T-helper 22 cell (primary cell): ENCODE data around the gene ALPK1.
"Not testable (repeated sequence)": the region's sequence is repeated elsewhere in the genome, so short reads cannot be mapped to it uniquely, and the experiment has no call there.

Source experiments
- DNase-seq: peaks from one replicate; pipeline ENCODE4 v3.0.0-alpha.2; 2020; ENCODE audit warnings: low read depth

ALPK1 gene

DNA sequence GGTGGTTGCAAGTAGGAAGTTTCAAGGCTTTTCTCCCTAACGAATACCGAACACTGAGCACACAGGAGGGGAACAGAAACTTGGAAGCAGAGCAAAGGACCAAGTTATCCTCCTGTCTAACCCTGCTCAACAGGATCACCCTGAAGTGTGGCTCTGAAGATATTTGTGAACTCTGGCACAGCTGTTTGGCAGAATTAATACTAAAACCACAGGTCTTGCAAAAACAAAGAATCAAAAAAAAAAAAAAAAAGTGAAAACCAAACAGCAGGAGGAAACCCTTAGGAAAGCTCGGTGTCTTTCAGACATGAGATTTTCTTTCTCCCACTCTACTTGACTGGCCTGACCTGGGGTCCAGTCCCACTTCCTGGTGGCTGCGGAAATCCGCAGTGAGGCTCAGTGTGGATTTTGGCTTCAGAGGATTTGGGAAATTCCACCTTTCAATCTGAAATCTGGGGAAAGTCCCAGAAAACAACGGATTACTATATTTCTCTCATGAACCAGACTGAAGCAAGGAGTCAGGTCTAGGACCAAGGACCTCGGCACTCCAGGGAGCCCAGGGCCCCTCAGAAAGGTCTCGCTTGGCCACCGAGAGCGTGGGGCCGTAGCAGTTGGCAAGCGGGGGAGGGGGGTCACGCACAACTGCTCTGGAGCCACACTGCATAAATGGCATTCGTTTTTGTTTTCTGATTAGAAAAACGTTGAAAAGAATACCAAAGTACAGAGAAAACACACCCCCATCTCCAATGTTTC lies 12.3 kb upstream of the ALPK1 start:
- DNase-seq = peak; percentile 25

DNA sequence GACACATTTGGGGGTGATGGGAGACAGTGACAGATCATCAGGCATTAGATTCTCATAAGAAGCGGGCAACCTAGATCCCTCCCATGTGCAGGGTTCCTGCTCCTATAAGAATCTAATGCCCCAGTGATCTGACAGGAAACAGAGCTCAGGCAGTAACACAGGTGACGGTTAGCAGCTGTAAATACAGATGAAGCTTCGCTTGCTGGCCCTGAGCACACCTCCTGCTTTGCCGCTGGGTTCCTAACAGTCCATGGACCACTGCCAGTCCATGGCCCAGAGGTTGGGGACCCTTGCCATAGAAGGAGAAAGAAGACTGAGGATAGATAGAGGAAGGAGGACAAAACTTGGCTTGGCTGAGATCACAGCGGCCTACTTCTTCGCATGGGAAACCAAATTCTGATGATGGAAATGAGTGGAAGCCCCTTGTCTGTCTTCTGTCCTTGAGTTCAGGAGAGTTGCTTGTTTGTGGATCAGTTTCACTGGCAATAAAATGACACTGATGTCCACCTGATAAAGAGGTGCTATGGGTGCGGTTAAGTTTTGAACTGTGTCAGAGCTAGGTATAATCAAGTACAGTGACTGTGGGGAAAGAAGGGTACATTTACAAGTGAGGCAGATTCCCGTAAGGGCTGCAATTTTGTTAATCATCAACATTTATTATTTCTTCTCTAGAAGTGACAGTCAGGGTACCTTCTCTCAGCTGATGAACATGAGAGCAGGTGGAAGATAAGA lies 9.7 kb upstream of the ALPK1 start:
- no peak for DNase-seq

GRCh38 chr4:112288455-112288854 lies 8.7 kb upstream of the ALPK1 start:
- peak; percentile 30 for DNase-seq

DNA sequence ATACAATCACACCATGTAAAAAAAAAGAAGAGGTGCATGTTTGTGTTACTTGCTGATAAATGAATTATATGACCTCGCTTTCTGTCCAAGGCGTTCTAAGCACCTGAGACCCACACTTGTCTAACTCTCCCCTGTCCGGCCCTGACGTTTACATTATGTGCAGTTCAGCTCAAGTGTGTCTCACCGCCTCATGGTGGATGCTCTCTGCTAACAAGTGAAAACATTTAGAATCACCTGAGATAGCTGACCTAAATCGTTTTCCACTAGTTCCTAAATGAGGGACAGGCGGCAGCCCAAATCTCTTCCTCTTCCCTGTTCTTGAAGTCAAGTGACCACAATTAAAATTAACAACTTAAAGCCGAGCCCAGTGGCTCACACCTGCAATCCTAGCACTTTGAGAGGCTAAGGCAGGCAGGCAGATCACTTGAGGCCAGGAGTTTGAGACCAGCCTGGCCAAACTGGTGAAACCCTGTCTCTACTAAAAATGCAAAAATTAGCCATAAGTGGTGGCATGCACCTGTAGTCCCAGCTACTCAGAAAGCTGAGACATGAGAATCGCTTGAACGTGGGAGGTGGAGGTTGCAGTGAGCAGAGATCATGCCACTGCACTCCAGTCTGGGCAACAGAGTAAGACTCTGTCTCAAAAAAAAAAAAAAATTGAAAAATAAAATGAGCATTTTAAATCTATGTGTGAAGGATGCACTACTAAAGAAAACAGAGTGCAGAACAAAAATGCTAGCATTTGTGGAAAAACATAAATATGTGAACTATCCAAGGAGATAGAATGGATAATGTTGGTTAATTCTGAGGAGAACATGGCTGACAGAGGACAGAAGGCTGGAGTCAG lies 7.5 kb upstream of the ALPK1 start:
- no peak for DNase-seq

DNA sequence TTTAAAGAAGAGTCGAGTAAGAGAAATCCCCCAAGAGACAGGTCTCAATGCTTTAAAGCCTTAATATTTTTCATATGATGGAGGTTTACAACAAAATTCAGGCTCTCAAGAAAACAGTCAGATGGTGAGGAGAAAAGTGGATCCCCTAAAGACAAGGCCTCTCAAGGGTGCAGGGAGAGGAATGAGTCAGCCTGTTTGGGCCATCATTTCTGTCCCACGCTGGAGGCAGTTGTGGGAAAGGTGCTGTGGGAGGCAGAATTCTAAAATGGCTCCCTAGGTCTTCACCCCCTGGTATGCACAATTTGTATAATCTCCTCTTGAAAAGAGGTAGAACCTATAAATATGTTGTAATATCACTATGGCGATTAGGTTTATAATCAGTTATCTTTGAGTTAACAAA lies 6.8 kb upstream of the ALPK1 start:
- no peak for DNase-seq

- DNase-seq = no peak
Measured at GRCh38 chr4:112299721-112300120, 2.6 kb downstream of the ALPK1 start.

DNA sequence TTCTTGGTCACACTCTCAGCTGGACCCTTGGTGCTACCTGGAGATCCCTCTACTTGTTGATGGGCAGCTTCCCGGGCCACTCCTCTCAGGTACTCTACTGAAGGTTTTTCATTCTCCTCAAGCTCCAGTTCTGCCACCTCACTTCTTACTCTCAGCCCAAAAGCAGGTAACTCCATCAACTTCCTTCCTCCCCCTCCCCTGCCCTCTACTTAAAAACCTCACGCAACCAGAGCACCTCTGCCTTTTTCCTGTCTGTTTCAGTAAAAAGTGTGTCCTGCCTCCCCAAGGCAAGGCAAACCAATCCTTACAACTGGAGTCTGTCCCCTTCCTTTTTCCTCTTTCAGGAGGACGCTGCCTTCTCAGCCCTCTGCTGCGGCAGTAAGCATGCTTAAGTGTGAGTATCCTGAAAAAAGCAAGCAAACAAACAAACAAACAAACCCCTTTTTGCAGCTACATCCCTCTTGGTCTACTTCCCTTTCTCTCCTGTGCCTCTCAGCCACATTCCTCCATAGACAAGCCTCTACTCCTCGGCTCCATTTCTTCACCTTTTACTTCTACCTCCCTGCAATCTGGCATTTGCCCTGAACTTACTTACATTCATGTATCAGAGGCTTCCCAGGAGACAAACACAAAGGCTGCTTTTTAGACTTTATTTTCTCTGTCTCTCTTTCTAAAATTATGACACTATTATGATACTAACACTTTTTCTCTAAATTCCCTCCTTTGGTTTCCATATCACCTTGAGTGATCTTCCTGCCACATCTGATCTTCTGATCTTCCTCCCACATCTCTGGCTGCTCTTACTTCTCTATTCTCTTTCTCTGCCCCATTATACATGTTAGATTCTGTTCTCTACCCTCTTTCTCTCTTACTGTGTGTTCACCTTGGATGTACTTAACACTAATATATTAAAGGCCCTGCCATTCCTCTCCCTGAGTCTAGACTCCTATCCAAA lies 5.4 kb downstream of the ALPK1 start:
- no peak for DNase-seq

DNA sequence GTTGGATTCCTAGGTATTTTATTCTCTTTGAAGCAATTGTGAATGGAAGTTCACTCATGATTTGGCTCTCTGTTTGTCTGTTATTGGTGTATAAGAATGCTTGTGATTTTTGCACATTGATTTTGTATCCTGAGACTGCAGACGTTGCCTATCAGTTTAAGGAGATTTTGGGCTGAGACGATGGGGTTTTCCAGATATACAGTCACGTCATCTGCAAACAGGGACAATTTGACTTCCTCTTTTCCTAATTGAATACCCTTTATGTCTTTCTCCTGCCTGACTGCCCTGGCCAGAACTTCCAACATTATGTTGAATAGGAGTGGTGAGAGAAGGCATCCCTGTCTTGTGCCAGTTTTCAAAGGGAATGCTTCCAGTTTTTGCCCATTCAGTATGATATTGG lies 8.3 kb downstream of the ALPK1 start:
- not testable (repeated sequence) for DNase-seq

- not testable (repeated sequence) for DNase-seq
Measured at GRCh38 chr4:112309263-112309791, 12.2 kb downstream of the ALPK1 start.

DNA sequence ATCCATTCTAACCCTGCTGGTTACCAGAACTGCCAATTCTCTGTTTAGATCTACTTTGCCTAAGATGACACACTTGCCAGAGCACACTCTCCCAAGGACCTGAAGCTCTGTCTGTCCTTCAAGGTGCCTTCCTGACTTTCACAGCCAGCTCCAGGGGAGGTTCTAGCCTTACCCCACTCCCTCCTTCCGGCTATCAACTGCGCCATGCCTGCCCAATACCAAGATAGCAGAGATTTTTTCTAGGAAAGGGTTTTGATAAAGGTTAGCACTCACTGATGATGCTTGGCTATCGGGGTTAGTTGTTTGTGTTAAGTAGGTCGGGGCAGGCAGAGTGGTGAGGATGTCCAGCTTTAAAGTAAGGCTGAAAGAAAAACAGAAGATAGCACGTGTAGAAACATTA lies 14.3 kb downstream of the ALPK1 start:
- no peak for DNase-seq

GRCh38 chr4:112312610-112313239 lies 15.6 kb downstream of the ALPK1 start:
- no peak for DNase-seq

DNA sequence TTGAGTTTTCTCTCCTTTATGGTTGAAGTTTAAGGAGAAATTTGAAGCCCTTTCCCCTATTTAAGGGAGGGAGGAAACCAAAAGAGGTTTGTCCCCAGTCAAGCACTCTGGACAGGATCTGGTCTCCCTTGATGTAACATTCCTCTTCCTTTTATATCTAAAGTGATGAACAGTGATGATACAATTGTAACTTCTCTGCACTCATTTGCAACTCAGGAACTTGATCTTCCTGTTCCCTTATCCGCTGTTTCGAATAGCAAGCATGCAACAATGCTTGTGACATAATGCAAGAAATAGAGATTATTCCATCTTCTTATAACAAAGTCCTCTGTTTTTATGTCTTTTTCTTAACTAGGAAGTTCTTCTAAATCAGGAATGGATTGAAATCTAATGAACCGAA lies 18.3 kb downstream of the ALPK1 start:
- no peak for DNase-seq

DNA sequence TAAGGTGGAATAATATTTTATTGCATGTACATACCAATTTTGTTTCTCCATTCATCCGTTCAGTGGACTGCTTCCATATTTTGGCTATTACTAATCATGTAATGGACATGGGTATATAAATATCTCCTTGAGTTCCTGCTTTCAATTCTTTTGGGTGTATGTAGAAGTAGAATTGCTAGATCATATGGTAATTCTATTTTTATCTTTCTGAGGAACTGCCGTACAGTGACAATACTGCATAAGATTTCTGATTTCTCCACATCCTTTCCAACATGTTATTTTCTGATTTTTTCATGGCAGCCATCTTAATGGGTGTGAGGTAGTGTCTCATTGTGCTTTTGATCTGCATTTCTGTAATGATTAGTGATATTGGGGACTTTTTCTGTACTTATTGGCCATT lies 19.2 kb downstream of the ALPK1 start:
- DNase-seq = no peak

DNA sequence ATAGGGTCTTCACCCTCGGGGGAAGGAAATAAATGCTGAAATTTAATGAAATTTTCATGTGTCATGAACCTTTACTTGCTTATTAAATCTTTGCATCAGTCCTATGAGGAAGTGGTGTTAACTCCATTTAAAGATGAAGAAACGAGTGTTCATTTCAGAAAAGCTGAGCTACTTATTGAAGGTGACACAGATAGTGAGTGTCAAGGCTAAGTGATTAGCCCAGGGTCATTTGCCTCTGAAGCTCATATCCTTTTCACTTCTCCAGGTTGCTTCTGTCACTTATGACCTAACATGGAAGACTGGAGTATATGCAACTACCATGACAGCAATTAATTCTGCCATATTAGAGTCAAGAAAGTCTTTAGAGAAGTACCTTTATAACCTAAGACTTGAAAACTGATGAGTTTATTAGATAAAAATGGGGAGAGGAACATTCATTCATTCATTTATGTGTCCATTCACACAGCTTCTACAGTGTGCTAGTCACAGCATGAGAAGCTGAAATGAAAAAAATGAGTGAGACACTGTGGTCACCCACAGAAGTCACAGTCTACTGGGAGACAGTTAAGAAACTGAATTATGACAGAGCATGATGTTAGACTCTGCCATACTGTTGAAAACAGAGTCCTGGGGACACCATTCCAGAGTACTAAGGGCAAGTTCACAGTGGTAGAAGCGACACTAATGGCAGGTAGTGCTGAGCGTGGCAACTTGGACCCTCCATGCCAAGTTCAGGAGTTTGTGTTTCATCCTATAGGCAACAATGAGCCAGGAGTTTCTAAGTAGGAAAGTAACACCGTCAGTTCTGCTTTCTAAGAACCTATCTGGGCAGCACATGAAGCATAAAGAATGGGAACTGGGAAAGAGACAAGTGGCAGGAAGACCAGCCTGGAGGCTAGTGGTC lies 21.3 kb downstream of the ALPK1 start:
- no peak for DNase-seq

GRCh38 chr4:112321776-112322684 lies 24.9 kb downstream of the ALPK1 start:
- DNase-seq = peak; percentile 34

GRCh38 chr4:112322866-112323265 lies 25.7 kb downstream of the ALPK1 start:
- no peak for DNase-seq

DNA sequence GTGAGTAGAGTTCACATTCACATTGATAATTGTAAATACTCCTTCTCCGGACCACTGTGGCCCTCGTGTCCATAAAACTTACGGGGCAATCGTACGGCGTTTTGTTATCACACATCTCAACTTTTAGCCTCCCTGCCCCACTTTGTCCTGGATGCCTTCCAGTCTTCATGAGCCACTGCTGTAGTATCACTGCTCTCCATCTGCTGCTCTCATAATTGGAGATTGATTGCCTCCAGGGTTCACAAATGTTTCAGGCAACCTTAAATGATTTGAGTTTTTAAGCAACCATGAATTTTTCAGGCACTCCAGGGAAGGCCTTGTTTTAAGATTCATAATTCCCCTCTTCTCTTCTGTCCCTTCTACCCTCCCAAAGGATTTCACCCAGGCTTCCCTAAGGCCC lies 28.4 kb downstream of the ALPK1 start:
- DNase-seq = no peak

DNA sequence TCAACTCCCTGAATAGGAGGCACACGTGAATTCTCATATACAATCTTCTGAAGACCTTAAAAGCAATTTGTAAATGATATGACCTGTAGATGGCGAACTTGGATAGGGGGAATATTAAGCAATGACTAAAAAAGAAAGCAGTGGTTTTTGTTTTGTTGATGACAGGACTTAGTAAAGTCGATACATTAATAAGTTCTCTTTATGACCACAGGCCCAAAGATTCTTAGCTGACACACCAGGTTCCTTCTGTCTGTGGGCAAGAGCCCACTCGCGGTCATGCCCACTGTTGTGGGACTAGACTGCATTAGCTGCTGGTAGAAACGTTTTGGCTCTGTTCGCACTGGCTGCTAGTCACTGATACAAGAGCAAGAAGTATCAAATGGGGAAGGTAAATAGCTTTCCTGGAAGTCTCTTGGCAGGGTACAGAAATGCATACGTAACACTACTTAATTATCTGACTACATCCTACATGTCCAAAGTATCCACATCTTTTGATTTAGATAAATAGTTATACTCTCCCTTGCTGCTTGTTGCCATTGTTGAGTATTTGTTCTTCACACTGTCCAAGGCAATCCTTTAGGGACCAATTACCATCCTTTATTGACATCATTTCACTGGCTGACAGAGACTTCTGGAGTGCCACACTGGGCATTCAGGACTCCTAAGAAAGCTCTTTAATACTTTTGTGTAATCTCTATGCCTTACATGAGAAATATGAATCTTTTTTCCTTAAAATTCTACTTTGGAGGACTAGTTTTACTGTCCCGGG lies 31.0 kb downstream of the ALPK1 start:
- no peak for DNase-seq
